GM12801 (cell line): ENCODE measurements around the gene GRN.

Source experiments
- TF ChIP-seq, protein P1 (sequence below): IDR thresholded peaks from one replicate; pipeline ENCODE4 v1.5.1; 2011; ENCODE audit warnings: control low read depth; ENCODE audit not compliant: insufficient read length; ENCODE audit errors: extremely low read depth

GRN gene

DNA sequence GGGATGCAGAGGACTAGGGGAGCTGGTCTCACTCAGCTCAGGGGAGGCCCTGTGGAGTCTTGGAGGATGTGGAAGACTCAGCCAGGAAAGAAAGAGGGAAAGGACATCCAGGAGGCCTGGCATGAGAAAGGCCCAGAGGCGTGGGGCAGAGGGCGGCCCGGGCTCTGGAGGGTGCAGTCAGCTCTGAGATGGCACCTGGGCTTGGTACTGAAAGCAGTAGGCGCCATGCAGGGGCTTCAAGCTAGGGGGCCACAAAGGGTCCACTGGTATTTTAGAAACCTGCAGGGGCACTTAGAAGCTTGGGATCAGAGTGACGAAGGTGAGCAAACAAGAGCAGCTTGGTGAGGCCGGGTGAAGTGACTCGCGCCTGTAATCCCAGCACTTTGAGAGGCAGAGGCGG is 13.0 kb downstream of the GRN start:
- TF ChIP-seq, protein P1, sequence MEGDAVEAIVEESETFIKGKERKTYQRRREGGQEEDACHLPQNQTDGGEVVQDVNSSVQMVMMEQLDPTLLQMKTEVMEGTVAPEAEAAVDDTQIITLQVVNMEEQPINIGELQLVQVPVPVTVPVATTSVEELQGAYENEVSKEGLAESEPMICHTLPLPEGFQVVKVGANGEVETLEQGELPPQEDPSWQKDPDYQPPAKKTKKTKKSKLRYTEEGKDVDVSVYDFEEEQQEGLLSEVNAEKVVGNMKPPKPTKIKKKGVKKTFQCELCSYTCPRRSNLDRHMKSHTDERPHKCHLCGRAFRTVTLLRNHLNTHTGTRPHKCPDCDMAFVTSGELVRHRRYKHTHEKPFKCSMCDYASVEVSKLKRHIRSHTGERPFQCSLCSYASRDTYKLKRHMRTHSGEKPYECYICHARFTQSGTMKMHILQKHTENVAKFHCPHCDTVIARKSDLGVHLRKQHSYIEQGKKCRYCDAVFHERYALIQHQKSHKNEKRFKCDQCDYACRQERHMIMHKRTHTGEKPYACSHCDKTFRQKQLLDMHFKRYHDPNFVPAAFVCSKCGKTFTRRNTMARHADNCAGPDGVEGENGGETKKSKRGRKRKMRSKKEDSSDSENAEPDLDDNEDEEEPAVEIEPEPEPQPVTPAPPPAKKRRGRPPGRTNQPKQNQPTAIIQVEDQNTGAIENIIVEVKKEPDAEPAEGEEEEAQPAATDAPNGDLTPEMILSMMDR = no peak

DNA sequence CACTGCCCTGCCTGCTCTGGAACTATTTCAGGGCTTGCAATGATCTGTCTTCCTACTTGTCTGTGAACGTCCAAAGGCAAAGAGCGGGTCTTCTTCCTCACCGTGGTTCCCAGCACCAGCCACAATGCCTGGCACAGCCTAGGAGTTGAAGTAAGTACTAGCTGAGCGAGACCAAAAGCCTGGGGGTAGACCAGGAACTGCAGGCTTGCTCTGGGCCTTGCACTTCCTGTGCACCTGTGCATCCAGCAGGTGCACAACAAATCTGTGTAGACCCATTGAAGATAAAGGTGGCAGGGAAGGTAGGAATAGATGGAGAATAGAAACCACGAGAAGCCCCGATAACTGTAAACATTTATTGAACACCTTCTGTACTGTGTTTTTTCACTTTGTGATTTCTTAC is 13.9 kb downstream of the GRN start:
- TF ChIP-seq, protein P1 = no peak

DNA sequence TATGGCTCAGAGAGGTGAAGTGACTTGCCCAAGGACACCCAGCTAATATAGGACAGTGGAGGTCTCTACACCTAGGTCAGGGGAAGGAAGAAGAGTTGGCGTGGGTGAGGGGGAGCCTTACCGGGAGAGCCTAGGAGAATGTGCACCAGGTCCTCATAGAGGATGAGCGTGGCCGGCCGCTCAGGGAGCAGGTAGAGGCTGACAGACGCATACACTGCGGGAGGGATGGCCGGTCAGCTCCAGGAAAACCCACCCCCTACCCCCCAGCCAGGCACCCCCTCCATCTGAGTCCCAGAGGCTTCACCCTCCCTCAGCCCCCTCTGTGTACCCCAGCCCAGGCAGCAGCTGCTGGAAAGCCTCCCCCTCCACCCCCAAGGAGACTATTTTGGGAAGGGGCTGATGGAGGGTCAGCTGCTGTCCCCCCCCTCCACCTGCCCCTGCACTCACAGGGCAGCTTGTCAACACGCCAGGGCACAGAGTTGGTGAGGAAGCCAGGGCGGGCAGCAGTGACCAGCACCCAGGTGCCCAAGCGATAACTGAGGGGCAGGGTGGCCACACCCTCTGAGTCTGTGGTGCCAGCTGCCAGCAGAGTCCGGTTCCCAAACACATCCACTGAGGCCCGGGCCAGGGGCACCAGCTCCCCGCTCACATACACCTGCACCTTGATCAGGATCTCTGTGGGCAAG is 14.5 kb downstream of the GRN start:
- TF ChIP-seq, protein P1 = no peak

DNA sequence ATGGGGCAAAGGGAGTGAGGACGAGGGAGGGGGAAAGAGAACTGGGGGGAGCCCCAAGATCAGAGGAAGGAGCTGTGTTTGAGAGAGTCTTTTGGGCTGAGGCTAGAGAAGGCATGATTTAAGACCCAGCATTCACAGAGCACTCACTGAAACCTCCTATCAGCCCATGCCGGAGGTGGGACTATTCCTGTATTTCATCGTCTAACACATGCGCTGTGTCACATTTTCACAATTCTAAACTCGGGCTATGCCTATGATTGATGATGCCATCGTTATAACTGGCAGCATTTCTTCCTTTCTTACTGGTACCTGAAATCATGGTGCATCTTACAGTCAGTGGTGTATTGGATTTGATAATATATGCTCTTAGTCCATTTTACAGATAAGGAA is 15.0 kb downstream of the GRN start:
- TF ChIP-seq, protein P1 = no peak

DNA sequence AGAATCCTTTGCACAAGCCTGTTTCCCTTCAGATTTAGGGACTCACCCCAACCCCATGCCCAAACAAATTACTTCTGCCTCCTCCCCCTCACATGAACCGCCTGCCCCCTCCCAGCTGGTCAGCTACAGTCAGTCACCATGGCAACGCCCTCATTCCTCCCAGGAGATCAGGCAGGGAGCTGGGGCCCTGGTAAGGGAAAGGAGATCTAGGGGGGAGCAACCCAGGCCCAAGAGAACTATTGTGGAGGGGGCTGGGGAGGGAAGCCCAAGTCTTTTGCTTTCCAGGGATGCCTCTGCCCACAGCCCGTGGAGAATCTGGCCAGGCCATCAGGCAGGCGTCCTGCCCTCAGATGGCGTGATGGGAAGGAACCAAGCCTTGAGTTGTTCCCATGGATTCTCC is 15.7 kb downstream of the GRN start:
- TF ChIP-seq, protein P1 = no peak

DNA sequence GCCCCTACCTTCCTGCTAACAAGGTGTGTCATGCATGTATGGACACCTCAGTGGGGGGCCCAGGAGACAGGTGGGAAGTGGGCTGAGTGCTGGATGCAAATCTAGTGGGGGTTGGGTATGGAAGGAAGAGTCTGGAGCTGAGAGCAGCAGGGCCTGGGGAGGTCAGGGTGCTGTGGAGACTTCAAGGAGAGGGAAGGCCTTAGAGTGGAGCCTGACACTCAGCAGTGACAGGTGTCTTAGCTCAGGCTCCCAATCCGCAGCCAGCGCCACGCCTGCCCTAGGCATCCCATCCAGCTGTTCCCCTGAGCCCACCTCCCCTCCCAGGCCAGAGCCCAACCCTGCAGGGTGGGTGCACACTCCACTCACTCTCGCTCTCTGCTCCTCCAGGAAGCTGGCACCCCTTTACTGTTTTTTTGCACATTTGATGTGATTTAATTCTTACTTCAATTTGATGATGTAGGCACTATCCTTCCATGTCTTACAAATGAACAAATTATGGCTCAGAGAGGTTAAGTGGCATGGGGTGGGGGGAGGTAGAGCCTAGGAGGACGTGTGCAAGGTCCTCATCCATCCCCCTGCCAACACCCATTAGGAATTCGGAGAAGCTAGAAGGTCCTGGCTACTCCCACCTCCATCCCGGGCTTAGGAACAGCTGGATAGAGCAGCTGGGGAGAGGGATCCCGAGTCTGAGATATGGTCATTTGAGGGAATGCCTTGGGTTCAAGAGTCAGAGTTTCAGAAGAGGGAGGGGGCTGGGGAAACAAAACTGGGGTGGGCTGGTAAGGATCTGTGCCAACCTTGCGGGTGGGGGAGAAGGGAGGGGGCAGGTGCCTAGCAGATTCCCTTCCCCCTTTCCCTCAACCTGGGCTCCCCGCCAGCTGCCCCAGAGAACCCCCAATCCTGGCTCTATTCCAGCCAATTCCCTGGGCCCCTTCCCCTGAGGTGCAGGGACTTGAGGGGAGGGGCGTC is 16.5 kb downstream of the GRN start:
- TF ChIP-seq, protein P1 = no peak

DNA sequence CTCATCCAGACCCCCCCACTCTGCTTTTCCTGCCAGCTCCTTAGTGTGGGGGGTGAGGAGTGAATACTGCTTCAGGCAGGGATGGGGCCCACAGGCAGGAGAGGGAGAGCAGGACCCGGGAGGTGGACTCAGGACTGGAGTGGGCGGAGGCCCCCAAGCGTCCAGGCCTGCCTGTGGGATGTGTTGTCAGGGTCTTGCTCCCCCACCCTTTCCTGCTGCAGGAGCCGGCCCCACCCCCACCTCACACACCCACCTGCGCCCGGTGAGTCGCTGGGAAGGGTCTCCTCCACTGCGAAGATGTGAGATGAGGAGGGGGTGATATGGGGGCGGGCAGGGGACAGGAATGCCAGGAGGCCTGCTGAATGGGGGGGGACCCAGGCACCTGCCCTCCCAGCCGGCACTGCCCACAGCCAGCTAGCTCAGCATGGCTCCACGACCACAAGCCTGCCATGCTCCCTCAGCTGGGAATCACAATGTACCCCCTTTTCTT is 17.4 kb downstream of the GRN start:
- TF ChIP-seq, protein P1 = no peak
